ENCODE results near the gene TRO.

GRCh38 chrX:54920610-54921426 lies at the start of gene TRO:
- TF ChIP-seq CTCF (conservative IDR thresholded peaks at IDR 0.05) (no peak), EZH2 (IDR thresholded peaks at IDR 0.05; ENCODE audit: low read depth) (no peak)

All from PC-9 (cell line).